H1 (cell line): ENCODE results near the gene ANKRD61. TPM values are rescaled to one million over a fixed set of nuclear protein-coding genes. Genes with fewer than 3 reads are reported as not detected.

Experiments
- CTCF ChIA-PET: fragments of 300-600 bp; sonication (Branson Sonifier 250); formaldehyde crosslinking; loops from one replicate; lab custom pipeline; 2021; ENCODE audit not compliant: partially characterized antibody; lab: Charles Lee
- POLR2A ChIA-PET: fragments of 300-600 bp; sonication (Branson Sonifier 250); formaldehyde crosslinking; loops from one replicate; lab custom pipeline; 2021; ENCODE audit warnings: inconsistent platforms; ENCODE audit not compliant: partially characterized antibody; lab: Charles Lee
- DNase-seq, 2 experiments: peaks; one replicate each; pipeline versions ENCODE4 v3.0.0 to v3.0.0-alpha.2; 2010 to 2022; ENCODE audit warnings: low spot score in 2 of 2, low read depth in 1 of 2, mixed read lengths in 1 of 2
- FAIRE-seq: peaks from 2 replicates; lab custom pipeline; 2011; peaks lifted over from hg19 to GRCh38; lab: Jason Lieb, UNC
- H2AFZ ChIP-seq: 2 replicates; pipeline ENCODE4 v1.8.1; 2012; ENCODE audit warnings: low read length, inconsistent platforms
- H2AK5ac ChIP-seq: 2 replicates; pipeline ENCODE4 v1.6.1; 2013; ENCODE audit warnings: low read depth, low read length
- H2BK120ac ChIP-seq: replicated peaks from 2 replicates; pipeline ENCODE3; 2013; ENCODE audit warnings: low read depth, low read length, inconsistent platforms
- H2BK12ac ChIP-seq: 2 replicates; pipeline ENCODE4 v1.6.1; 2013; ENCODE audit warnings: low read depth, low read length
- H2BK15ac ChIP-seq: 2 replicates; pipeline ENCODE4 v1.6.1; 2013; ENCODE audit warnings: low read length
- H2BK20ac ChIP-seq: 2 replicates; pipeline ENCODE4 v1.6.1; 2013; ENCODE audit warnings: low read length
- H2BK5ac ChIP-seq: 2 replicates; pipeline ENCODE4 v1.6.1; 2013; ENCODE audit warnings: low read depth, low read length
- H3K14ac ChIP-seq: 2 replicates; pipeline ENCODE4 v1.6.1; 2013; ENCODE audit warnings: inconsistent platforms; ENCODE audit not compliant: insufficient read length
- H3K18ac ChIP-seq: 2 replicates; pipeline ENCODE4 v1.6.1; 2013; ENCODE audit warnings: low read length; ENCODE audit errors: extremely low read depth
- H3K23ac ChIP-seq: 2 replicates; pipeline ENCODE4 v1.6.1; 2013; ENCODE audit warnings: inconsistent platforms; ENCODE audit not compliant: insufficient read length
- H3K23me2 ChIP-seq: 2 replicates; pipeline ENCODE4 v1.6.1; 2013; ENCODE audit warnings: low read depth, low read length
- H3K27ac ChIP-seq: 2 replicates; pipeline ENCODE4 v1.6.1; 2011; ENCODE audit warnings: low read depth, low read length, inconsistent platforms
- H3K27me3 ChIP-seq, 4 experiments: replicated peaks in 1 of 4; 1 replicate in 1 of 4; 2 replicates in 3 of 4; pipeline versions ENCODE4 v1.6.1 to v1.8.1; 2011 to 2013; ENCODE audit warnings: low read length in 3 of 4, mild to moderate bottlenecking in 3 of 4, inconsistent platforms in 2 of 4, mixed read lengths in 2 of 4, moderate library complexity in 1 of 4; ENCODE audit not compliant: control insufficient read depth in 3 of 4, insufficient read depth in 3 of 4; ENCODE audit errors: extremely low read depth in 1 of 4
- H3K36me3 ChIP-seq, 4 experiments: 2 replicates each; pipeline versions ENCODE4 v1.6.1 to v1.8.1; 2011 to 2013; ENCODE audit warnings: mild to moderate bottlenecking in 4 of 4, low read length in 3 of 4, moderate library complexity in 2 of 4, control low read depth in 1 of 4, inconsistent platforms in 1 of 4; ENCODE audit not compliant: insufficient read depth in 4 of 4, control insufficient read depth in 2 of 4
- H3K4ac ChIP-seq: replicated peaks from 2 replicates; pipeline ENCODE3; 2013; ENCODE audit warnings: low read length, low read depth, mixed read lengths, inconsistent platforms; ENCODE audit not compliant: insufficient read length
- H3K4me1 ChIP-seq, 4 experiments: replicated peaks in 1 of 4; 1 replicate in 1 of 4; 2 replicates in 3 of 4; pipeline versions ENCODE4 v1.6.1 to v1.8.1; 2011 to 2013; ENCODE audit warnings: low read length in 3 of 4, inconsistent platforms in 2 of 4, mixed read lengths in 1 of 4; ENCODE audit not compliant: insufficient read depth in 4 of 4, control insufficient read depth in 3 of 4
- H3K4me2 ChIP-seq, 2 experiments: 2 replicates each; pipeline versions ENCODE4 v1.6.1 to v1.8.1; 2011 to 2013; ENCODE audit warnings: low read depth in 2 of 2, low read length in 2 of 2, control low read depth in 1 of 2, inconsistent platforms in 1 of 2, mild to moderate bottlenecking in 1 of 2; ENCODE audit not compliant: insufficient read depth in 1 of 2
- H3K4me3 ChIP-seq, 4 experiments: fragments of 200-600, 300-600 bp in 1 of 4; sonication (generic), shearing (Covaris generic), sonication (Bioruptor Twin) in 1 of 4; 2 replicates each; pipeline versions ENCODE4 v1.5.1 to v1.8.1; 2011 to 2016; ENCODE audit warnings: low read length in 4 of 4, low read depth in 3 of 4, control low read depth in 2 of 4, inconsistent platforms in 2 of 4, mild to moderate bottlenecking in 2 of 4, mixed read lengths in 1 of 4, moderate library complexity in 1 of 4; ENCODE audit not compliant: insufficient read depth in 2 of 4; ENCODE audit errors: extremely low read depth in 1 of 4
- H3K56ac ChIP-seq: replicated peaks from 2 replicates; pipeline ENCODE3; 2013; ENCODE audit warnings: low read depth, mild to moderate bottlenecking, mixed read lengths, low read length, inconsistent platforms; ENCODE audit not compliant: insufficient read length
- H3K79me1 ChIP-seq: 2 replicates; pipeline ENCODE4 v1.6.1; 2013; ENCODE audit warnings: low read depth, low read length, control low read depth
- H3K79me2 ChIP-seq, 2 experiments: 2 replicates each; pipeline versions ENCODE4 v1.6.1 to v1.8.1; 2012 to 2013; ENCODE audit warnings: low read length in 2 of 2, mild to moderate bottlenecking in 2 of 2, inconsistent platforms in 1 of 2; ENCODE audit not compliant: insufficient read depth in 2 of 2, control insufficient read depth in 1 of 2
- H3K9ac ChIP-seq, 4 experiments: replicated peaks in 1 of 4; 1 replicate in 1 of 4; 2 replicates in 3 of 4; pipeline versions ENCODE4 v1.6.1 to v1.8.1; 2011 to 2013; ENCODE audit warnings: low read depth in 3 of 4, low read length in 3 of 4, control low read depth in 2 of 4, mild to moderate bottlenecking in 2 of 4, moderate library complexity in 2 of 4, inconsistent platforms in 1 of 4; ENCODE audit errors: extremely low read depth in 1 of 4
- H3K9me3 ChIP-seq, 2 experiments: 2 replicates each; pipeline versions ENCODE4 v1.6.1 to v1.8.1; 2012 to 2013; ENCODE audit warnings: mild to moderate bottlenecking in 2 of 2, moderate library complexity in 2 of 2, control low read depth in 1 of 2, inconsistent platforms in 1 of 2, low read depth in 1 of 2, low read length in 1 of 2, mixed read lengths in 1 of 2; ENCODE audit not compliant: insufficient read depth in 2 of 2
- H4K20me1 ChIP-seq, 2 experiments: replicated peaks in 1 of 2; 2 replicates each; pipeline versions ENCODE3 to v1.8.1; 2011 to 2013; ENCODE audit warnings: inconsistent platforms in 2 of 2, low read length in 2 of 2, mild to moderate bottlenecking in 1 of 2; ENCODE audit not compliant: insufficient read depth in 2 of 2, control insufficient read depth in 1 of 2
- H4K5ac ChIP-seq: 2 replicates; pipeline ENCODE4 v1.6.1; 2013; ENCODE audit warnings: low read length, low read depth, mixed read lengths, inconsistent platforms; ENCODE audit not compliant: insufficient read length
- H4K8ac ChIP-seq: 2 replicates; pipeline ENCODE4 v1.8.0; 2013; ENCODE audit warnings: mild to moderate bottlenecking, moderate library complexity, low read length, inconsistent platforms; ENCODE audit not compliant: insufficient read depth; ENCODE audit errors: extremely low read depth
- H4K91ac ChIP-seq: replicated peaks from 2 replicates; pipeline ENCODE3; 2013; ENCODE audit warnings: low read length, mixed read lengths, inconsistent platforms; ENCODE audit not compliant: insufficient read length
- E2F6 ChIP-seq: IDR thresholded peaks from 2 replicates; pipeline ENCODE4 v1.6.1; 2012; ENCODE audit warnings: inconsistent platforms
- GTF2F1 ChIP-seq: IDR thresholded peaks from 2 replicates; pipeline ENCODE4 v1.6.1; 2012; ENCODE audit warnings: low read depth, low read length, improper control_type of control experiment, borderline replicate concordance
- POLR2AphosphoS5 ChIP-seq: IDR thresholded peaks from 2 replicates; pipeline ENCODE4 v1.6.1; 2011; ENCODE audit warnings: low read depth, low read length
- WGBS, 2 experiments: shearing (Covaris generic) in 1 of 2; methylation state at CpG; one replicate each; pipeline versions ENCODE4 v1.1.6 to v1.1.7; 2013 to 2015; ENCODE audit warnings: low lambda C conversion rate in 2 of 2, mixed read lengths in 2 of 2, inconsistent platforms in 1 of 2, low coverage in 1 of 2, missing lambda C conversion rate in 1 of 2; ENCODE audit not compliant: insufficient replicate concordance in 2 of 2, insufficient coverage in 1 of 2, insufficient read length in 1 of 2; ENCODE audit errors: extremely low coverage in 1 of 2, missing lambda C conversion rate in 1 of 2; 5-methylcytosine and 5-hydroxymethylcytosine counted together
- polyA plus RNA-seq, 7 experiments: library from polyadenylated mRNA; depleted of rRNA in 3 of 7; stranded (reverse) in 5 of 7; unstranded in 2 of 7; fragments of >200 nt in 5 of 7; fragments of 200-250 nt in 2 of 7; gene quantifications; 1 replicate in 5 of 7; 2 replicates in 1 of 7; 4 replicates in 1 of 7; pipeline versions ENCODE4 v1.2.1 to v1.2.3, GENCODE V29; 2011 to 2013; ENCODE audit warnings: missing spikeins in 2 of 7, mixed read lengths in 2 of 7
- total RNA-seq: library from RNA; stranded (reverse); fragmentation: NEBNext Ultra II Directional; extraction: Animal tissue kit (Norgen Biotek cat#: 25700); gene quantifications from 2 replicates; pipeline ENCODE4 v1.2.1, GENCODE V29; 2021

Gene ANKRD61
- total and polyA plus RNA-seq, 2 of the 8 experiments (the other 6 are each of a cell fraction or from before 2014, with no cell fraction given) = 0.23 to 0.32 TPM

GRCh38 chr7:6015917-6016652 is 15.1 kb upstream of the ANKRD61 start:
- Histone ChIP-seq H3K56ac (no peak overlapping the region), H3K4me1 (peaks cover 0 to 1% (median 0%) of the 10 kb centered on the region in 4 experiments; a peak in 1 of 7 replicates), H4K5ac (no peak overlapping the region), H2BK120ac (no peak overlapping the region), H3K23ac (no peak overlapping the region), H3K27ac (no peak overlapping the region), H3K4ac (no peak overlapping the region), H3K9me3 (no peaks in the 10 kb centered on the region), H3K9ac (no peak overlapping the region; a peak in 1 of 7 replicates), H3K4me3 (no peak overlapping the region), H4K8ac (no peak overlapping the region), H3K18ac (no peak overlapping the region), H3K4me2 (no peak overlapping the region), H2BK12ac (no peak overlapping the region), H3K14ac (no peak overlapping the region), H2AK5ac (no peak overlapping the region), H4K91ac (no peak overlapping the region), H3K36me3 (peaks cover 36 to 84% (median 57%) of the 10 kb centered on the region in 4 experiments), H4K20me1 (peaks cover 2 to 11% of the 10 kb centered on the region in 2 experiments), H2BK5ac (no peak overlapping the region), H3K79me2 (peaks cover 2 to 32% of the 10 kb centered on the region in 2 experiments; a peak in 3 of 4 replicates), H2BK15ac (no peak overlapping the region), H3K23me2 (no peaks in the 10 kb centered on the region), H2BK20ac (no peak overlapping the region), H2AFZ (no peak overlapping the region), H3K79me1 (peaks cover 4% of the 10 kb centered on the region), H3K27me3 (no peaks in the 10 kb centered on the region)
- ChIA-PET CTCF (interaction anchor here (1.6 to 4.5 kb wide), 3 partner anchors 10 to 160 kb away, joined by 3 to 31 read pairs (median 8); no protein-coding TSS in a partner anchor), POLR2A (interaction anchor here (1.1 to 1.8 kb wide), 4 partner anchors 9 to 19 kb away, joined by 3 to 13 read pairs (median 4); partner anchors contain the start of gene ANKRD61)
- WGBS, 2 experiments = 89% methylated on average over 8 of the region's 8 CpGs; no CpG with 5 or more reads in 1 of the 2 experiments
- DNase-seq (no peak), FAIRE-seq (no peak)
- TF ChIP-seq GTF2F1 (no peak), POLR2AphosphoS5 (peak; percentile 21; the same call in 1 of the 2 replicates), E2F6 (no peak)
